GM18498 (cell line): ENCODE measurements around the gene IER2.
A peak's percentile ranks its signal among the peaks of the same experiment; 100 is the strongest.
"Not testable (repeated sequence)": the region's sequence is repeated elsewhere in the genome, so short reads cannot be mapped to it uniquely, and the experiment has no call there.

Experiments used
- ATAC-seq: cut with Tn5 transposase; IDR thresholded peaks from one replicate; pipeline ENCODE4 v1.9.1; 2021; ENCODE audit warnings: mild to moderate bottlenecking, moderate library complexity; ENCODE audit not compliant: unreplicated experiment

IER2 gene

GRCh38 chr19:13190781-13191540 lies 40.8 kb downstream of the IER2 start:
- ATAC-seq, result no peak

DNA sequence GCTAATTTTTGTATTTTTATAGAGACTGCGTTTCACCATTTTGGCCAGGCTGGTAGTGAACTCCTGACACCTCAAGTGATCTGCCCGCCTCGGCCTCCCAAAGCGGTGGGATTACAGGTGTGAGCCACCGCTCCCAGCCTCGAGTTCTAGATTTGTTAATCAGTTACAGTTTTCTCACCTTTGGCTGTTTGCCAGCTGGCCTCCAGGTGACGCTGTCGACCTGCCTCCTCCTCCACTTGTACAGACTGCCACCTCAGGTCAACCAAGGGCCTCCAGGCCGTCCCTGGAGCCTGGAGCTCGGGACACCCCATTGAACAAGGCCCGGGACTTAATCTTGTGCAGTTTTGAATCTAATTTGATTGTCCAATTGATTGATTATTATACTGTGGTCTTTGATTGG lies 45.5 kb downstream of the IER2 start:
- ATAC-seq, result peak; percentile 46

GRCh38 chr19:13198634-13199033 lies 48.4 kb downstream of the IER2 start:
- ATAC-seq, result no peak

DNA sequence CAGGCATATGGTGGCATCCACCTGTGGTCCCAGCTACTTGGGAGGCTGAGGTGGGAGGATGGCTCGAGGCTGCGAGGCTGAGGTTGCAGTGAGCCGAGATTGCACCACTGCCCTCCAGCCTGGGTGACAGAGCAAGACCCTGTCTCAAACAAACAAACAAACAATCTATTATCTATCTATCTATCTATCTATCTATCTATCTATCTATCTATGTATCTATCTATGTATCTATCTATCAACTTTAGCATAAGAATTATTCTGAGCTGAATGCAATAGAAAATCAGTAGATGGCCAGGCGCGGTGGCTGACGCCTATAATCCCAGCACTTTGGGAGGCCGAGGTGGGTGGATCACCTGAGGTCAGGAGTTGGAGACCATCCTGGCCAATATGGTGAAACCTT lies 51.9 kb downstream of the IER2 start:
- ATAC-seq, result not testable (repeated sequence)
